ENCODE results near the gene KDELR1.

DNA sequence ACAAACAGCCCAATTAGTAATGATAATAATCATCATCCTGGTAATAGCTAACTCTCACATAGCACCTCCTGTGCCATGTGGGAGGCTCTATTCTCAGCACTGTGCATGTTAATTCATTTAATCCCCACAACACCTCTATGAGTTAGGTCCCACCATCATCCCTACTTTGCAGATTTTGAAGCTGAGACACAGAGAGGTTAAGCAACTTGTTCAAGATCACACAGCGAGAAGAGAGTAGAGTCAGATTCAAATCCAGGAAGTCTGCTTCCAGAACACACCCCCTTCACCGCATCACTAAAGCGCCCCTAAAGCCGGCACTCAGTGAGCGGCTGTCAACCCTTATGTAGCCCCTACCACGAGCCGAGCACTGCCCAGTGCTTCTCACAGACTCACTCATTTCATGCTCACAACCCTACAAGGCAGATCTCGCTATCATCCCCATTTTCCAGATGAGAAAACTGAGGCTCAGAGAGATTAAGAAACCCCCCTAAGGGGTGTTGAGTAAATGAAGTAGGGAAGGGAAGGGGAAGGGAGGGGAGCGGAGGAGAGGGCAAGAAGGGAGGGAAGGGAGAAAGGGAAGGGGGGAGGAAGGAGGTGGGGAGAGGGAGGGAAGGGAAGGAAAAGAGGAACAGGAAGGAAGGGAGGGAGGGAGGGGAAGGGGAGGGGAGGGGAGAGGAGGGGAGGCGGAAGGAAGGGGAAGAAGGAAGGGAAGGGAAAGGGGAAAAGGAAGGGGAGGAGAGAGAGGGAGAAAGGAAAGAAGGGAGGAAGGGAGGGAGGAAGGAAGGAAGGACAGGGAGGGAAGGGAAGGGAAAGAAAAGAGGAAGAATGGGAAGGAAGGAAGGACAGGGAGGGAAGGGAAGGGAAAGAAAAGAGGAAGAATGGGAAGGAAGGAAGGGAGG, 49.6 kb downstream of the KDELR1 start:
- TF ChIP-seq EGR1 (conservative IDR thresholded peaks at IDR 0.05) (no peak), POLR2A (conservative IDR thresholded peaks at IDR 0.05) (no peak), TAF1 (IDR thresholded peaks at IDR 0.05; ENCODE audit: control insufficient read depth, extremely low read depth, insufficient read depth, low read length, severe bottlenecking) (no peak), MAFK (IDR thresholded peaks at IDR 0.05; ENCODE audit: low read length) (no peak), ARHGAP35 (IDR thresholded peaks at IDR 0.05; ENCODE audit: partially characterized antibody) (no peak), ZNF561 (CRISPR knock-in tag; conservative IDR thresholded peaks at IDR 0.05) (no peak)

Measured in K562 (cell line).